Measurements from ENCODE around the gene WDR91. TPM values are rescaled to one million over a fixed set of nuclear protein-coding genes. Genes with fewer than 3 reads are reported as not detected.

The WDR91 gene
- polyA plus RNA-seq, 3 donors from 2014 or later, result 2.1 to 5.8 (median 3.2) TPM

DNA sequence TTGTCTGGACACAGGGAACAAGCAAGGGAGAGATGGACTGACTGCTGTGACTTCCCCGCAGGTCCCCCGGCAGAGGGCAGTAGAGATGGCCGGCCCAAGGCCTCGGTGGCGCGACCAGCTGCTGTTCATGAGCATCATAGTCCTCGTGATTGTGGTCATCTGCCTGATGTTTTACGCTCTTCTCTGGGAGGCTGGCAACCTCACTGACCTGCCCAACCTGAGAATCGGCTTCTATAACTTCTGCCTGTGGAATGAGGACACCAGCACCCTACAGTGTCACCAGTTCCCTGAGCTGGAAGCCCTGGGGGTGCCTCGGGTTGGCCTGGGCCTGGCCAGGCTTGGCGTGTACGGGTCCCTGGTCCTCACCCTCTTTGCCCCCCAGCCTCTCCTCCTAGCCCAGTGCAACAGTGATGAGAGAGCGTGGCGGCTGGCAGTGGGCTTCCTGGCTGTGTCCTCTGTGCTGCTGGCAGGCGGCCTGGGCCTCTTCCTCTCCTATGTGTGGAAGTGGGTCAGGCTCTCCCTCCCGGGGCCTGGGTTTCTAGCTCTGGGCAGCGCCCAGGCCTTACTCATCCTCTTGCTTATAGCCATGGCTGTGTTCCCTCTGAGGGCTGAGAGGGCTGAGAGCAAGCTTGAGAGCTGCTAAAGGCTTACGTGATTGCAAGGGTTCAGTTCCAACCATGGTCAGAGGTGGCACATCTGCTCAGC, 46.8 kb downstream of the WDR91 start:
- Mint-ChIP-seq H3K27me3 (ENCODE audit: low read depth in 3 of 3) (peaks cover 1 to 12% (median 7%) of the 10 kb centered on the region in 3 donors), H3K4me1 (peaks cover 67 to 89% of the 10 kb centered on the region in 2 donors), H3K9me3 (no peaks in the 10 kb centered on the region), H3K27ac (peak overlapping the region in 5 of 6 donors; percentile 49 to 77 (median 60)), H3K36me3 (peaks cover 4 to 30% (median 10%) of the 10 kb centered on the region in 3 donors), H3K4me3 (no peak overlapping the region)
- no peak for DNase-seq

DNA sequence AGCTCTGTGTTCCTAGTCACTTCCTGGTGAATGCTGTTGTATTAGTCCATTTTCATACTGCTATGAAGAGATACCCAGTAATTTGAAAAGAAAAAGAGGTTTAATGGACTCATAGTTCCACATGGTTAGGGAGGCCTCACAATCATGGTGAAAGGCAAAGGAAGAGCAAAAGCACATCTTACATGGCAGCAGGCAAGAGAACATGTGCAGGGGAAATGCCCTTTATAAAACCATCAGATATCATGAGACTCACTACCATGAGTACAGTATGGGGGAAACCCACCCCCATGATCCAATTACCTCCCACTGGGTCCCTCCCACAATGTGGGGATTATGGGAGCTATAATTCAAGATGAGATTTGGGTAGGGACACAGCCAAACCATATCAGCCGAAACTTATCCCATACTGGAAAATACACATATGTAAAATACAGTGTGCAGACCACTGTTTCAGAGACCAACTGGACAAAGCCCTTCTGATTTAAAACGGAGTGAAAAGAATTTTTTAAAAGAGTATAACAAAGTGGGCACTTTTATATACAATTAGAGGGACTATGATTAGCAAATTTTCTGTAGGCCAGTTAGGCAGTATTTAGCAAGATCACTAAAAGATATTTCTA, 48.8 kb downstream of the WDR91 start:
- DNase-seq, result no peak
- peaks cover 67 to 85% of the 10 kb centered on the region in 2 donors for H3K4me1 Mint-ChIP-seq
- H3K27me3 Mint-ChIP-seq (ENCODE audit: low read depth in 3 of 3), result peaks cover 1 to 4% (median 4%) of the 10 kb centered on the region in 3 donors
- no peaks in the 10 kb centered on the region for H3K9me3 Mint-ChIP-seq
- no peak overlapping the region for H3K4me3 Mint-ChIP-seq
- peak overlapping the region in 5 of 6 donors; percentile 18 to 84 (median 51) for H3K27ac Mint-ChIP-seq
- peaks cover 3 to 30% (median 17%) of the 10 kb centered on the region in 3 donors for H3K36me3 Mint-ChIP-seq

DNA sequence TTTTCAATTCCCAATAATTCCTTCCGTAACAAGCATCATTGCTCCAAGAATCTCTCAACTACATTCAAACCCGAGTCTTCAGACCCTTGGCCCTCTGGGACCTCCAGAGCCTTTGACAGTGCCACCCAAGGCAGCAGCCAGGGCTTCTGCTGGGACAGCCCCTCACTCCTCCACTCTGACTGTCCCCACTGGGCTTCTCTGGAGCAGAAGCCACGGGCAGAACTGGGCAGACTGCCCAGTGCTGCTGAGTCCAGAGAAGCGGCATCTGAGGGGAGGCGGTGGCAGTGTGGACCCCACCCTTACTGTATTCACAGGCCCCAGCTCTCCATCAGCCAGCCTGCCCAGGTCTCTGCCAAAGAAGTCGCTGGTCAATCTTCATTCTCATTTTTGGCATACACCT, 49.7 kb downstream of the WDR91 start:
- Mint-ChIP-seq H3K9me3 (peaks cover 0 to 5% (median 4%) of the 10 kb centered on the region in 6 donors), H3K27me3 (ENCODE audit: low read depth in 3 of 3) (peaks cover 1 to 4% (median 4%) of the 10 kb centered on the region in 3 donors), H3K27ac (peak overlapping the region in 5 of 6 donors; percentile 49 to 86 (median 74)), H3K36me3 (peaks cover 5 to 36% (median 23%) of the 10 kb centered on the region in 3 donors), H3K4me1 (peaks cover 66 to 85% of the 10 kb centered on the region in 2 donors), H3K4me3 (peak overlapping the region in 1 of 5 donors; percentile 29)
- DNase-seq, result no peak

DNA sequence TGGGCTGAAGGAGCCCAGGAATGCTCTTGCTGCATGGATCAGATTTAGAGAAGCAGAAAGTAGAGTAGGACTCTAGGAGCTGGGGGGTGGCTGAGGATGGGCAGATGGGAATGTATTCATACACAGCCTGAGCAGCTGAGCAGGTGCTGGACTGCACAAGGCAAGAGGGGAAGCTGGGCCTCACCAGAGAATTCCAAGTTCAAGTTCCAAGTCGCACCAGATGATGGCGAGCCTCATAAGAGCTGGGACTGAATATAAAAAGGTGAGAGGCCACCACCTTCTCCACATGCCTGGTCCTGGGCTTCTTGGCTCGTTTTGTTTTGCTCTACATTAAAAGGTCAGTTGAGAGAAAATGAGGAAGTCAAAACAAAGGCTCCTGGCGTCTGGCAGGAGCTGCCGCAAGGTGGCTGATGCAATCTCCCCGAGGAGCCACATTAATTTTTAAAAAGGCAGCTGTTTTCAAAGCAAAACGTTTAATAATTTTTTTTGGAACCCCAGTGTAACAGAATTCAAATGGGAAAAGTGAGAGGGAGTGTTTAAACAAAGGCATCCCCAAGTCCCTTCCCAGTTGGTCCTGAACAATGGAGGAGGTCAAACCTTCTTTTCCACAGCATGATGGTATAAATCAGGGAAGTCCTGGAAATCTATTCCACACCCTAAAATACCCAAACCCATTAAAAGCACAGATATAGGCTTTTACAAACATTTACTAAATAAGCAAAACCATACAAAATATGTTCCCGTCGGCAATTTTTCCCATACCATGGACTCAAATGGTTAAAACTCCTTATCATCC, 50.3 kb downstream of the WDR91 start:
- H3K9me3 Mint-ChIP-seq, result peaks cover 6 to 11% (median 10%) of the 10 kb centered on the region in 6 donors
- peaks cover 65 to 85% of the 10 kb centered on the region in 2 donors for H3K4me1 Mint-ChIP-seq
- DNase-seq, result no peak
- peaks cover 0 to 4% (median 4%) of the 10 kb centered on the region in 3 donors for H3K27me3 Mint-ChIP-seq (ENCODE audit: low read depth in 3 of 3)
- peaks cover 11 to 42% (median 29%) of the 10 kb centered on the region in 3 donors for H3K36me3 Mint-ChIP-seq
- peak overlapping the region; percentile 68 to 92 (median 83) for H3K27ac Mint-ChIP-seq
- peak overlapping the region in 3 of 5 donors; percentile 6 to 51 (median 29) for H3K4me3 Mint-ChIP-seq

DNA sequence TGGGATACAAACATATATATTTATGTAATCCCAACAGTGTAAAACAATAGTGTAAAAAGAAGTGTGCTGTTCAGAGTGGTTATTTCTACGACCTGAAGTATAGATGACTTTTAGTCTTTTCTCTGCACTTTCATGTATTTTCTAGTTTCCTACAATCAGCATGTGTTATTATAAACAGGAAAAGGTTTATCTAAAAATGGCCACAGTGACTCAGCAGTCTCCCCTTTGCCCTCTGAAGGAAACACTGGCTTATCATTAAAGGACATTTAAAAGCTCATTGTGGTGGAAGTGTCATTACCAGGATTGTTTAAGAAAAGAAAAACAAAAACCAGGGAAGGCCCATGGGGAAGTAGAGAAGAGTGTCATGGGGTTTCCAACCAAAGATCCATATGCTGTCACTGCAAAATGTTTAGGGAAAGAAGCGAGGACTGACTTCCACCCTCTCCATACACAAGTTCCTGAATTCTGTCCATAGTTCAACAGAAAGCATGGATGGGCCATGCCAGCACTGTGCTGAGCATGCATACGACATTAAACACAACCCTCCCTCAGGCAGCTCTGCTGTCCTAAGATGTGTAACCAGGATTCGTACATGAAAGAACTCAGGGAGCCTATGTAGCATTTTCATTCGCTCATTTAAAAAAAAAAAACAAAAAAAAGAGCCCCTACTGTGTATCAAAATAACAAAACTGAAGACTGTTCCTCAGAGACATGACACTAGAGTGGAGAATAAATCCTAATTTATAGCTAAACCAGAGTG, 51.0 kb downstream of the WDR91 start:
- Mint-ChIP-seq H3K27ac (peak overlapping the region; percentile 68 to 92 (median 83)), H3K4me3 (peak overlapping the region; percentile 18 to 68 (median 51)), H3K4me1 (peaks cover 65 to 82% of the 10 kb centered on the region in 2 donors), H3K27me3 (ENCODE audit: low read depth in 3 of 3) (peaks cover 0 to 4% (median 4%) of the 10 kb centered on the region in 3 donors), H3K36me3 (peaks cover 16 to 50% (median 36%) of the 10 kb centered on the region in 3 donors), H3K9me3 (peaks cover 12 to 19% (median 17%) of the 10 kb centered on the region in 6 donors)
- no peak for DNase-seq

DNA sequence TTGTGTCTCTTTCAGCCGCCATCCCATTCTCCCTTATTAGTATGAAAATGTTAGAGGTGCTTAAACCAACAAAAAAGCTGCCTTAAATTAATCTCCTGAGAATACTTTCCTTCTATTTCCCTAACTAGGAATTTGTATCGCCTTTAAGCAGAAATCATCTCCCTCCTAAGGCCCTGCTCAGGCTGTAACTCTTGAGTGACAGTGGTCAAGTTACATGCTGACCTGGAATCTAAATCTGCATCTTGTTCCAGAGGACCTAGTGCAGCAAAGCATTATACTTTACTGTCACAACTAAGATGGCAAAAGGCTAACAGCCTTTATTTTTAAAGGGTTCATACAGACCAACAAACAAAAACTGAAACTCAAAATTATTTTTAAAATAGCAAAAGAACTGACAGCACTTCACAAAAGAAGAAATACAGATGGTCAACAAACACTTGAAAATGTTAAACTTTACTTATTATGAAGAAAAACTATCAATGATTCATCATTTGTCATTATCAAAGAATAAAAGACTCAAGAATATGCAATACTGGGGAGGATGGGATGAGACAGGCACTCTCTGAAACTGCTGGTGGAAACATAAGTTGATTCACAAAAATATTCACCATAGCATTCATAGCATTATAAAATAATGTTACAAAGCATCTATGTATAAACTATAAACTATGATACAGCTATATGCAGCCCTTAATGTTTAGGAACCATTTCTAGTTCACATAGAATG, 51.8 kb downstream of the WDR91 start:
- H3K4me1 Mint-ChIP-seq, result peaks cover 64 to 88% of the 10 kb centered on the region in 2 donors
- peak overlapping the region; percentile 18 to 68 (median 51) for H3K4me3 Mint-ChIP-seq
- peaks cover 23 to 57% (median 43%) of the 10 kb centered on the region in 3 donors for H3K36me3 Mint-ChIP-seq

DNA sequence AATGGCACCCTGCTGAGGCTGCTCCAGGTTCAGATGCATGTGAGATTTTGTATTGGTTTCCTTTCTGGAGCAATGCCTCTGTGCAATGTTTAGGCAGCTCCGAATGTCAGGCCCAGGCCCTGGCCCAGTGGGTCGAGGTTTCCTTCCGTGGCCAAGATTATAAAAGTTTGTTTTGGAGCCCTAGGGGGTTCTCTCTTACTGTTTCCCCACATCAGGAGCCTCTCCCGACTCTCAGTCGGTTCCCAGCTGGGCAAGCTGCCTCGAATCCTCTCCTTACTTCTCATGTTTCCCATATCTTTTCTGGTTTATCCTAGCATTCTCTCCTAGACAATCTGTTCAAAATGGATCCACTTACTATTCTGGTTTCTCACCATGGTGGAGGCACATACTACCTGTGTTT, 52.5 kb downstream of the WDR91 start:
- H3K9me3 Mint-ChIP-seq, result peaks cover 13 to 33% (median 21%) of the 10 kb centered on the region in 6 donors
- peaks cover 30 to 60% (median 49%) of the 10 kb centered on the region in 3 donors for H3K36me3 Mint-ChIP-seq
- H3K4me3 Mint-ChIP-seq, result peak overlapping the region in 1 of 5 donors; percentile 12

More for the DNA sequence above, 51.8 kb downstream of the WDR91 start:
- H3K9me3 Mint-ChIP-seq, result peaks cover 13 to 26% (median 19%) of the 10 kb centered on the region in 6 donors
- peak overlapping the region; percentile 52 to 86 (median 80) for H3K27ac Mint-ChIP-seq
- H3K27me3 Mint-ChIP-seq (ENCODE audit: low read depth in 3 of 3), result peaks cover 0 to 4% (median 4%) of the 10 kb centered on the region in 3 donors
- DNase-seq, result no peak

DNA sequence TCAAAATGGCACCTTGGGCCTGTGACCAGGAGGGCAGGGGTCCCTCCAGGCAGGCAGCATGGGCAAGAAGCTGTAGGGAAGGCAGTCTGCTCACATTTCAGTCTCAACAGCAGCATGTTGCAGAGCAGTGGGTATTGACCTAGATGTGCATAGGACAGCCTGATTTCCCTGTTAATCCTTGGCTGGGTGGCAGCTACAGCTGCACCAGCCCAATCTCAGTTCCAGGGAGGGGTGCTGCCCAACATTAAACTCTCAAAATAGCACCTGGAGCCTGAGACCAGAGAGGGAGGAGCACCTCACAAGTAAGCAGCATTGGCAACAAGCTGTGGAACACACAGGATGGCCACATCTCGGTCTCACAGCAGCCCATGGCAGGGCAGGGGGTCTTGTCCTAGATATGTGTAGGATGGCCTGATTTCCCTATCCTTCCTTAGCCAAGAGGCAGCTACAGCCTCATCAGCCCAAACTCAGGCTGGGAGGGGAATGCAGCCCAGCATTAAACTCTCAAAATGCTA, 53.1 kb downstream of the WDR91 start:
- no peak for DNase-seq
- Mint-ChIP-seq H3K4me3 (no peak overlapping the region), H3K4me1 (peaks cover 74 to 89% of the 10 kb centered on the region in 2 donors), H3K27me3 (ENCODE audit: low read depth in 3 of 3) (peaks cover 0 to 4% (median 4%) of the 10 kb centered on the region in 3 donors), H3K36me3 (peaks cover 33 to 64% (median 54%) of the 10 kb centered on the region in 3 donors), H3K9me3 (peaks cover 13 to 38% (median 21%) of the 10 kb centered on the region in 6 donors), H3K27ac (peak overlapping the region; percentile 36 to 86 (median 60))

More for the DNA sequence above, 52.5 kb downstream of the WDR91 start:
- Mint-ChIP-seq H3K4me1 (peaks cover 70 to 88% of the 10 kb centered on the region in 2 donors), H3K27ac (peak overlapping the region; percentile 52 to 86 (median 80)), H3K27me3 (ENCODE audit: low read depth in 3 of 3) (peaks cover 0 to 4% (median 4%) of the 10 kb centered on the region in 3 donors)
- no peak for DNase-seq

DNA sequence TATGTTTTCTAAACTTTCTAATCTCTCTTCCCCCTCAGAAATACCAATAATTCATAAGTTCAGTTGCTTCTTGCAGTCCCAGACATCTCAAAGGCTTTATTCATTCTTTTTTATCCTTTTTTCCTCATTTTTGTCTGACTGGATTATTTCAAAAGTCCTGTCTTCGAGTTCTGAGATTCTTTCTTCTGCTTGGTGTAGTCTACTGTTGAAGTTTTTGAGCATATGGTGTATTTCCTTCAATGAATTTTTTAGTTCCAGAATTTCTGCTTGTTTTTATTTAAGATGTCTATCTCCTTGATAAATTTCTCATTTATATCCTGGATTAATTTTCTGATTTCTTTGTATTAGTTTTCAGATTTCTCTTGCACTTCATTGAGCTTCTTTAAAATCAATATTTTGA, 55.0 kb downstream of the WDR91 start:
- H3K4me3 Mint-ChIP-seq, result no peak overlapping the region
- H3K27ac Mint-ChIP-seq, result peak overlapping the region in 2 of 6 donors; percentile 35 to 36
- H3K36me3 Mint-ChIP-seq, result peaks cover 45 to 60% (median 59%) of the 10 kb centered on the region in 3 donors
- peaks cover 13 to 42% (median 21%) of the 10 kb centered on the region in 6 donors for H3K9me3 Mint-ChIP-seq
- peaks cover 0 to 1% (median under 1%) of the 10 kb centered on the region in 3 donors for H3K27me3 Mint-ChIP-seq (ENCODE audit: low read depth in 3 of 3)
- no peak for DNase-seq
- peaks cover 71 to 86% of the 10 kb centered on the region in 2 donors for H3K4me1 Mint-ChIP-seq

DNA sequence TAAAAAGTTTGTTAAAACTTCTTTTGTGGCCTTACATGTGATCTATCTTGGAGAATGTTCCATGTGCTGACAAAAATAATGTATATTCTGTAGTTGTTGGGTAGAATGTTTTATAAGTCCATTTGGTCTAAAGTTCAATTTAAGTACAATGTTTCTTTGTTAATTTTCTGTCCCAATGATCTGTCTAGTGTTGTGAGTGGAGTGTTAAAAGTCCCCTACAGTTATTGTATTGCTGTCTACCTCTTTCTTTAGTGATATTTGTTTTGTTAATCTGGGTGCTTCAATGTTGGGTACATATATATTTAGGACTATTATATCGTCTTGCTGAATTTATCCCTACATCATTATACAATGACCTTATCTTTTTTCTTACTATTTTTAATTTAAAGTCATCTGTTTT, 56.6 kb downstream of the WDR91 start:
- Mint-ChIP-seq H3K27me3 (ENCODE audit: low read depth in 3 of 3) (peaks cover 0 to 1% (median 0%) of the 10 kb centered on the region in 3 donors), H3K9me3 (peaks cover 13 to 42% (median 21%) of the 10 kb centered on the region in 6 donors), H3K36me3 (peaks cover 46 to 56% (median 50%) of the 10 kb centered on the region in 3 donors), H3K4me1 (peaks cover 72 to 86% of the 10 kb centered on the region in 2 donors), H3K4me3 (no peak overlapping the region), H3K27ac (peak overlapping the region in 2 of 6 donors; percentile 2 to 25)
- no peak for DNase-seq

DNA sequence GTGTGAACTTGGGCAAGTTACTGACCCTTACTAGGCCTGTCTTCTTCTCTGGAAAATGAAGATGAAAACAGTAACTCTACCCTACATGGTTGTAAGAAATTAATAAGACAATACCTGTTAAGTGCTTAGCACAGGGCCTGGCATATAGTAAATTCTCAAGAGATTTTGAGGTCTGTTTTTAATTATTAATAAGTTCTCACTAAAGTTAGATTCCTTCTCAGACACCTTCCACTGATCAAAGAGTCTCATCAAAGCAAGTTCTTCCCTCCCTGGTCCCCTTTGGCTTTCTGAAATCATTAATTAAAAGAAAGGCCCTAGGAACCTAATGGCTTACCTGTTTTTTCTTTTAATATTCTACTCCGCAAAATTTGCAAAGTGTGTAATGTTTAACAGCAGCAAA, 58.9 kb downstream of the WDR91 start:
- no peak for DNase-seq
- peaks cover 46 to 50% (median 49%) of the 10 kb centered on the region in 3 donors for H3K36me3 Mint-ChIP-seq
- H3K27ac Mint-ChIP-seq, result peak overlapping the region in 4 of 6 donors; percentile 14 to 38 (median 22)
- peaks cover 0 to 7% (median 1%) of the 10 kb centered on the region in 3 donors for H3K27me3 Mint-ChIP-seq (ENCODE audit: low read depth in 3 of 3)
- peaks cover 13 to 42% (median 21%) of the 10 kb centered on the region in 6 donors for H3K9me3 Mint-ChIP-seq
- no peak overlapping the region for H3K4me3 Mint-ChIP-seq
- H3K4me1 Mint-ChIP-seq, result peaks cover 72 to 89% of the 10 kb centered on the region in 2 donors

DNA sequence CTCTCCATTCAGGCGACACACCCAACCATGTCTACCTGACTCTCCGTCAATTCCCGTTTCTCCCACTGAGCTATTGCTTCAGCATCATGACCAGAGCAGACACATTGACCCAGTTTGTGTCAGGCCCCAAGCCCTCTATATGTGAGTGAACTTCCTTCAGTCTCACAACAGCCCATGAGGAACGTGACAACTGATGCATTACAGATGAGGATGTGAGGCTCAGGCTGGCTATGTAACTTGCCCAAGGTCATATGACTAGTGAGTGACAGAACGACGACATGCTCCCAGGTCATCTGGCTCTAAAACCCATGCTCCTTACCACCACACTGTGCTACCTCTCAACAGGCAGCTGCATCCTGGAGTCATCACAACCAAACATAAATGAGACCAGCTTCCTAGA, 59.8 kb downstream of the WDR91 start:
- H3K4me3 Mint-ChIP-seq, result peak overlapping the region in 4 of 5 donors; percentile 39 to 73 (median 64)
- no peak for DNase-seq
- H3K4me1 Mint-ChIP-seq, result peaks cover 71 to 89% of the 10 kb centered on the region in 2 donors
- peaks cover 8 to 36% (median 16%) of the 10 kb centered on the region in 6 donors for H3K9me3 Mint-ChIP-seq
- H3K27me3 Mint-ChIP-seq (ENCODE audit: low read depth in 3 of 3), result peaks cover 0 to 9% (median 1%) of the 10 kb centered on the region in 3 donors
- H3K27ac Mint-ChIP-seq, result peak overlapping the region; percentile 42 to 98 (median 68)
- peaks cover 39 to 43% (median 41%) of the 10 kb centered on the region in 3 donors for H3K36me3 Mint-ChIP-seq
